ENCODE results near the gene GFOD1.

Gene GFOD1

GRCh38 chr6:13372688-13373487 is 114.5 kb downstream of the GFOD1 start:
- H3K9me3 ChIP-seq (replicated peaks in 1 of 11), result no peaks in the 10 kb centered on the region
- no peaks in the 10 kb centered on the region; a peak in 1 of 22 replicates for H3K36me3 ChIP-seq
- H3K4me3 ChIP-seq, result no peak overlapping the region
- H3K4me2 ChIP-seq, result 0 out of 22 replicates have a peak overlapping the region, but pooled peaks of 1 of the 11 experiments have one; percentile 14
- H3K9ac ChIP-seq, result no peak overlapping the region
- no peak overlapping the region for H3K27ac ChIP-seq
- no peak for TF ChIP-seq Cebpa-rat (IDR thresholded peaks at IDR 0.05)
- H3K27me3 ChIP-seq, result no peaks in the 10 kb centered on the region
- peaks cover 0 to 8% (median 0%) of the 10 kb centered on the region in 10 experiments; a peak in 4 of 20 replicates for H3K4me1 ChIP-seq
- H4K20me1 ChIP-seq, result peaks cover 0 to 20% (median 0%) of the 10 kb centered on the region in 11 experiments; a peak in 5 of 22 replicates

- H3K27ac ChIP-seq, result no peak overlapping the region
- H3K27me3 ChIP-seq, result no peaks in the 10 kb centered on the region
- TF ChIP-seq Cebpa-rat (IDR thresholded peaks at IDR 0.05), result no peak
- H4K20me1 ChIP-seq, result peaks cover 0 to 16% (median 0%) of the 10 kb centered on the region in 11 experiments; a peak in 5 of 22 replicates
- H3K9ac ChIP-seq, result no peak overlapping the region
- H3K36me3 ChIP-seq, result no peaks in the 10 kb centered on the region; a peak in 1 of 22 replicates
- no peak overlapping the region for H3K4me2 ChIP-seq
- H3K4me1 ChIP-seq, result peaks cover 0 to 8% (median 0%) of the 10 kb centered on the region in 10 experiments; a peak in 4 of 20 replicates
- no peaks in the 10 kb centered on the region for H3K9me3 ChIP-seq (replicated peaks in 1 of 11)
- no peak overlapping the region for H3K4me3 ChIP-seq
Observed at GRCh38 chr6:13372076-13372475, 115.3 kb downstream of the GFOD1 start.

- TF ChIP-seq Cebpa-rat (IDR thresholded peaks at IDR 0.05), result no peak
- no peaks in the 10 kb centered on the region for H3K36me3 ChIP-seq
- H3K27ac ChIP-seq, result no peak overlapping the region
- H3K4me2 ChIP-seq, result no peak overlapping the region
- H3K4me3 ChIP-seq, result no peak overlapping the region
- no peaks in the 10 kb centered on the region for H3K9me3 ChIP-seq (replicated peaks in 1 of 11)
- H3K4me1 ChIP-seq, result peaks cover 0 to 8% (median 0%) of the 10 kb centered on the region in 10 experiments; a peak in 4 of 20 replicates
- no peak overlapping the region for H3K9ac ChIP-seq
- peaks cover 0 to 15% (median 0%) of the 10 kb centered on the region in 11 experiments; a peak in 5 of 22 replicates for H4K20me1 ChIP-seq
- H3K27me3 ChIP-seq, result no peaks in the 10 kb centered on the region
Observed at GRCh38 chr6:13371421-13372072, 115.9 kb downstream of the GFOD1 start.

GRCh38 chr6:13370623-13371022 is 116.8 kb downstream of the GFOD1 start:
- Histone ChIP-seq H3K9ac (no peak overlapping the region), H3K9me3 (replicated peaks in 1 of 11) (no peaks in the 10 kb centered on the region)
- no peak for TF ChIP-seq Cebpa-rat (IDR thresholded peaks at IDR 0.05)

GRCh38 chr6:13369591-13369990 is 117.8 kb downstream of the GFOD1 start:
- Histone ChIP-seq H3K9ac (no peak overlapping the region), H3K36me3 (peaks cover 9 to 15% (median 10%) of the 10 kb centered on the region in 11 experiments; a peak in 19 of 22 replicates), H3K27ac (no peak overlapping the region), H3K4me3 (no peak overlapping the region), H3K4me1 (peaks cover 0 to 8% (median 0%) of the 10 kb centered on the region in 10 experiments; a peak in 4 of 20 replicates), H3K9me3 (replicated peaks in 1 of 11) (peaks cover 0 to 9% (median 0%) of the 10 kb centered on the region in 11 experiments; a peak in 3 of 22 replicates), H3K27me3 (no peaks in the 10 kb centered on the region), H4K20me1 (peaks cover 0 to 15% (median 0%) of the 10 kb centered on the region in 11 experiments; a peak in 5 of 22 replicates), H3K4me2 (no peak overlapping the region)
- no peak for TF ChIP-seq Cebpa-rat (IDR thresholded peaks at IDR 0.05)

More at GRCh38 chr6:13370623-13371022, 116.8 kb downstream of the GFOD1 start:
- peaks cover 0 to 8% (median 0%) of the 10 kb centered on the region in 10 experiments; a peak in 4 of 20 replicates for H3K4me1 ChIP-seq
- peaks cover 0 to 4% (median 0%) of the 10 kb centered on the region in 11 experiments; a peak in 4 of 22 replicates for H3K36me3 ChIP-seq
- H3K4me2 ChIP-seq, result no peak overlapping the region
- H3K27ac ChIP-seq, result no peak overlapping the region
- H4K20me1 ChIP-seq, result peaks cover 0 to 15% (median 0%) of the 10 kb centered on the region in 11 experiments; a peak in 5 of 22 replicates
- H3K4me3 ChIP-seq, result no peak overlapping the region
- no peaks in the 10 kb centered on the region for H3K27me3 ChIP-seq

- H3K27ac ChIP-seq, result no peak overlapping the region
- H3K4me1 ChIP-seq, result peaks cover 0 to 8% (median 0%) of the 10 kb centered on the region in 10 experiments; a peak in 4 of 20 replicates
- peaks cover 0 to 9% (median 0%) of the 10 kb centered on the region in 11 experiments; a peak in 3 of 22 replicates for H3K9me3 ChIP-seq (replicated peaks in 1 of 11)
- H3K4me3 ChIP-seq, result no peak overlapping the region
- H4K20me1 ChIP-seq, result peaks cover 0 to 15% (median 0%) of the 10 kb centered on the region in 11 experiments; a peak in 5 of 22 replicates
- peaks cover 10 to 22% (median 17%) of the 10 kb centered on the region in 11 experiments; a peak in 19 of 22 replicates for H3K36me3 ChIP-seq
- TF ChIP-seq Cebpa-rat (IDR thresholded peaks at IDR 0.05), result no peak
- no peaks in the 10 kb centered on the region for H3K27me3 ChIP-seq
- H3K9ac ChIP-seq, result no peak overlapping the region
- peak overlapping the region in 2 of 11 experiments; percentile 24; a peak in 5 of 22 replicates for H3K4me2 ChIP-seq
Observed at GRCh38 chr6:13368731-13369115, 118.7 kb downstream of the GFOD1 start.

GRCh38 chr6:13368079-13368730 is 119.2 kb downstream of the GFOD1 start:
- Histone ChIP-seq H3K4me3 (no peak overlapping the region), H3K36me3 (peaks cover 10 to 27% (median 19%) of the 10 kb centered on the region in 11 experiments; a peak in 19 of 22 replicates), H3K4me2 (no peak overlapping the region), H3K4me1 (peaks cover 0 to 8% (median 0%) of the 10 kb centered on the region in 10 experiments; a peak in 4 of 20 replicates), H3K9me3 (replicated peaks in 1 of 11) (peaks cover 0 to 9% (median 0%) of the 10 kb centered on the region in 11 experiments; a peak in 3 of 22 replicates), H3K27me3 (no peaks in the 10 kb centered on the region), H4K20me1 (peaks cover 0 to 15% (median 0%) of the 10 kb centered on the region in 11 experiments; a peak in 5 of 22 replicates), H3K27ac (no peak overlapping the region), H3K9ac (no peak overlapping the region)
- TF ChIP-seq Cebpa-rat (IDR thresholded peaks at IDR 0.05), result no peak

- Histone ChIP-seq H3K27ac (no peak overlapping the region), H3K36me3 (peaks cover 10 to 27% (median 19%) of the 10 kb centered on the region in 11 experiments; a peak in 19 of 22 replicates), H3K9me3 (replicated peaks in 1 of 11) (peaks cover 0 to 9% (median 0%) of the 10 kb centered on the region in 11 experiments; a peak in 3 of 22 replicates), H4K20me1 (peaks cover 0 to 14% (median 0%) of the 10 kb centered on the region in 11 experiments; a peak in 5 of 22 replicates), H3K27me3 (no peaks in the 10 kb centered on the region), H3K4me2 (no peak overlapping the region), H3K4me3 (no peak overlapping the region), H3K4me1 (peaks cover 0 to 8% (median 0%) of the 10 kb centered on the region in 10 experiments; a peak in 4 of 20 replicates), H3K9ac (no peak overlapping the region)
- TF ChIP-seq Cebpa-rat (IDR thresholded peaks at IDR 0.05), result no peak
Observed at GRCh38 chr6:13367396-13367795, 120.0 kb downstream of the GFOD1 start.
